Stimulated activated naive CD8-positive, alpha-beta T cell treated with anti-CD3 and anti-CD28 coated beads, Interleukin-15, Interleukin-2, amounts not matched to agents 100 ng/mL and 50 ng/mL, for 24 hours (primary cell): ENCODE data around the gene RFX4.

Source experiments
- H3K27ac Mint-ChIP-seq: one replicate; pipeline ENCODE4 v1.8.0; 2021; ENCODE audit warnings: mild to moderate bottlenecking, mixed read lengths
- H3K27me3 Mint-ChIP-seq: one replicate; pipeline ENCODE4 v1.8.0; 2021; ENCODE audit warnings: mixed read lengths
- H3K36me3 Mint-ChIP-seq: one replicate; pipeline ENCODE4 v1.8.0; 2021; ENCODE audit warnings: low read depth, mixed read lengths
- H3K4me1 Mint-ChIP-seq: one replicate; pipeline ENCODE4 v1.8.0; 2021; ENCODE audit warnings: low read depth, mixed read lengths
- H3K4me3 Mint-ChIP-seq: one replicate; pipeline ENCODE4 v1.8.0; 2021; ENCODE audit warnings: mild to moderate bottlenecking, mixed read lengths
- H3K9me3 Mint-ChIP-seq: one replicate; pipeline ENCODE4 v1.8.0; 2021; ENCODE audit warnings: mixed read lengths

RFX4 gene

GRCh38 chr12:106582641-106583230 is at the start of gene RFX4:
TSS of gene RFX4 (plus strand) at chr12:106583004. CDS start at chr12:106583321, 317 bp downstream.
- H3K4me1 Mint-ChIP-seq = peaks cover 28% of the 10 kb centered on the region
- peak within 1 kb of the TSS; percentile 6 for H3K27ac Mint-ChIP-seq
- peak within 1 kb of the TSS; percentile 71 for H3K4me3 Mint-ChIP-seq
- peaks cover 83% of the 10 kb centered on the region for H3K27me3 Mint-ChIP-seq
- H3K36me3 Mint-ChIP-seq = no peaks in the 10 kb centered on the region
- H3K9me3 Mint-ChIP-seq = no peaks in the 10 kb centered on the region

DNA sequence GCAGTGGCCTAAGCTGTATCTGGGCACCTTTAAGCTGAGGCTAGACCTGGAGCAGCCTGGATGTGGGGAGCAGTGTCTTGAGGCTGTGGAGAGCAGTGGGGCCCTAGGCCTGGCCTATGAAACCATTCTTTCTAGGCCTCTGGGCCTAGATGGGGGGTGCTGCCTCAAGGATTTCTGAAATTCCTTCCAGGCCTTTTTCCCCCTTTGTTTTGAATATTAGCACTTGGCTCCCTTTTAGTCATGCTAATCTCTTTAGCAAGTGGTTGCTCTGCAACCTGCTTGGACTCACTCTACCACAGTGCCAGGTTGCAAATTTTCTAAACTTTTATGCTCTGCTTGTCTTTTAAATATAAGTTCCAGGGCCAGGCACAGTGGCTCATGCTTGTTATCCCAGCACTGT is 41.6 kb upstream of the RFX4 start:
- Mint-ChIP-seq H3K9me3 (peaks cover 15% of the 10 kb centered on the region), H3K27ac (no peak overlapping the region), H3K4me3 (no peak overlapping the region), H3K27me3 (peaks cover 1% of the 10 kb centered on the region), H3K36me3 (peaks cover 3% of the 10 kb centered on the region), H3K4me1 (no peaks in the 10 kb centered on the region)

- Mint-ChIP-seq H3K27ac (no peak overlapping the region), H3K4me1 (no peaks in the 10 kb centered on the region), H3K9me3 (peaks cover 14% of the 10 kb centered on the region), H3K27me3 (peaks cover 39% of the 10 kb centered on the region), H3K4me3 (no peak overlapping the region), H3K36me3 (peaks cover 4% of the 10 kb centered on the region)
Measured at GRCh38 chr12:106551410-106551809, 31.4 kb upstream of the RFX4 start.

DNA sequence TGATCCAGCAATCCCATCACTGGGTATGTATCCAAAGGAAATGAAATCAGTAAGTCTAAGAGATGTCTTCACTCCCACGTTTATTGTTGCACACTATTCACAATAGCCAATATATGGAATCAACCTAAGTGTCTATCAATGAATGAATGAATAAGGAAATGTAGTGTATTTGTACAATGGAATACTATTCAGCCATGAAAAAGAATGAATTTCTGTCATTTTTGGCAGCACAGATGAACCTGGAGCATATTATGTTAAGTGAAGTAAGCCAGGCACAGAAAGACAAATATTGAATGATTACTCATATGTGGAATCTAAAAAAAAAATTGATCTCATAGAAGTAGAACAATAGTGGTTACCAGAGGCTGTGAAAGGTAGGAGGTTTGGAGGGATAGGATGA is 30.6 kb upstream of the RFX4 start:
- no peak overlapping the region for H3K4me3 Mint-ChIP-seq
- peaks cover 39% of the 10 kb centered on the region for H3K27me3 Mint-ChIP-seq
- H3K4me1 Mint-ChIP-seq = no peaks in the 10 kb centered on the region
- H3K27ac Mint-ChIP-seq = no peak overlapping the region
- peaks cover 4% of the 10 kb centered on the region for H3K36me3 Mint-ChIP-seq
- H3K9me3 Mint-ChIP-seq = peaks cover 14% of the 10 kb centered on the region

DNA sequence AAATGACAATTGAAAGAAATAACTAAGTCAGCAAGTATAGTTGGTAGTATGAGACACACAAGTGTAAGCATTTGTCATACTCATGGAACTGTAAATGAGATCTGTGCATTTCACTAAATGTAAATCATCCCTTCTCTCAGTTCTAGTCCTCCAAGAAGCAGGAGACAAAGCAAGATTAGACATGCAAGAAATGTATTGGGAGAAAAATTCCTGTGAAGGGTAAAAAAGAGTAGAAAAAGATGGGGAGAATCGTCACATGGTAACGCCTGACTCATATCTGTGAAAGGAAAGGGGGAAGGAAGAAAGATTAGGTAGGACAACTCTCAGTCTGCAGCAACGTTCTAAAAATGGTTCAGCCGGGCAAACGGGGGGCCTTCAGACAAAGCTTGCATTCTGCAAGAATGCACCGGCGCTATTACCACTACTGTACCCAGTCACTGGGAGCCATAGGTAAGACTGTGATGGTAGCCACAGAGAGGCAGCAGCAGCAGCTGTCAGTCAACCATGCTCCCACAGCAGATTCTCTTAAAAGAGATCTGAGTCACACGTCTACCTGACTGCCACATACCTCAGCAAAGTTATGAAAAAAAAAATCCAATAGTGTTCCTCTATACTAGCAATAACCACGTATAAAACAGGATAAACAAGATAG is 18.0 kb upstream of the RFX4 start:
- Mint-ChIP-seq H3K27me3 (peaks cover 64% of the 10 kb centered on the region), H3K9me3 (peaks cover 5% of the 10 kb centered on the region), H3K27ac (no peak overlapping the region), H3K4me1 (no peaks in the 10 kb centered on the region), H3K4me3 (no peak overlapping the region), H3K36me3 (no peaks in the 10 kb centered on the region)

- no peaks in the 10 kb centered on the region for H3K9me3 Mint-ChIP-seq
- H3K36me3 Mint-ChIP-seq = no peaks in the 10 kb centered on the region
- H3K27me3 Mint-ChIP-seq = peaks cover 57% of the 10 kb centered on the region
- no peak overlapping the region for H3K27ac Mint-ChIP-seq
- H3K4me3 Mint-ChIP-seq = no peak overlapping the region
- no peaks in the 10 kb centered on the region for H3K4me1 Mint-ChIP-seq
Measured at GRCh38 chr12:106566771-106567170, 16.0 kb upstream of the RFX4 start.

DNA sequence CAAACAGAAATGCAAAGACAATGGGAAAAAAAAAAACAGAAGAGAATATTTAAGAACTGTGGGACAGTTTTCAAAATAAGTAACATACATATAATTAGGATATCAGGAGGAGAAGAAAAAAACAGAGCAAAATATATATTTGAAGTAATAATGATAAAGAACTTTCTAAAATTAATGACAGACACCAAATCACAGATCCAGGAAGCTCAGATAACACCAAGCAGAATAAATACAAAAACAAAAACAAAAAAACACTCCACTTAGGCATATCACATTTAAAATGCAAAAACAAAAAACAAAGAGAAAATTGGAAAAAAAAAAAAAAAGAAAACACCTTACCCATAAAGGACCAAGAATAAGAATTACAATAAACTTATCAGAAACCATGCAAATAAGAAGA is 9.6 kb upstream of the RFX4 start:
- Mint-ChIP-seq H3K4me3 (no peak overlapping the region), H3K9me3 (no peaks in the 10 kb centered on the region), H3K36me3 (no peaks in the 10 kb centered on the region), H3K27me3 (peaks cover 43% of the 10 kb centered on the region), H3K4me1 (no peaks in the 10 kb centered on the region), H3K27ac (no peak overlapping the region)

DNA sequence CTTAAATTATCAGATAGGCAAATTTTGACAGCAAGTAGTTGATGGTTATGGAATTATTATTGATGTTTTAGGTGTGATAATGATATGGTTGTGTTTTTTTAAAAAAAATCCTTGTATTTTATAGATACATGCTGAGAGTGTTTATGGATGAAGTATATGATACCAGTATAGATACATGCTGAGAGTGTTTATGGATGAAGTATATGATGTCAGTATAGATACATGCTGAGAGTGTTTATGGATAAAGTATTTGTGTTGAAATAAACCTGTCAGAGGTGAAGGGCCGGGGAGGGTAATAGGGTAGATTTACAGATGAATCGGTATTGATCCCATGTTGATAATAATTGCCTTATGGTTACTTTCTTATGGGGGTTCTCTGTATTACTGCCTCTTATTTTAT is 6.0 kb upstream of the RFX4 start:
- Mint-ChIP-seq H3K4me1 (peaks cover 1% of the 10 kb centered on the region), H3K27ac (no peak overlapping the region), H3K9me3 (no peaks in the 10 kb centered on the region), H3K27me3 (peaks cover 60% of the 10 kb centered on the region), H3K4me3 (no peak overlapping the region), H3K36me3 (no peaks in the 10 kb centered on the region)

GRCh38 chr12:106580671-106581508 is 1.9 kb upstream of the RFX4 start:
- no peaks in the 10 kb centered on the region for H3K9me3 Mint-ChIP-seq
- no peak overlapping the region for H3K4me3 Mint-ChIP-seq
- H3K27me3 Mint-ChIP-seq = peaks cover 79% of the 10 kb centered on the region

DNA sequence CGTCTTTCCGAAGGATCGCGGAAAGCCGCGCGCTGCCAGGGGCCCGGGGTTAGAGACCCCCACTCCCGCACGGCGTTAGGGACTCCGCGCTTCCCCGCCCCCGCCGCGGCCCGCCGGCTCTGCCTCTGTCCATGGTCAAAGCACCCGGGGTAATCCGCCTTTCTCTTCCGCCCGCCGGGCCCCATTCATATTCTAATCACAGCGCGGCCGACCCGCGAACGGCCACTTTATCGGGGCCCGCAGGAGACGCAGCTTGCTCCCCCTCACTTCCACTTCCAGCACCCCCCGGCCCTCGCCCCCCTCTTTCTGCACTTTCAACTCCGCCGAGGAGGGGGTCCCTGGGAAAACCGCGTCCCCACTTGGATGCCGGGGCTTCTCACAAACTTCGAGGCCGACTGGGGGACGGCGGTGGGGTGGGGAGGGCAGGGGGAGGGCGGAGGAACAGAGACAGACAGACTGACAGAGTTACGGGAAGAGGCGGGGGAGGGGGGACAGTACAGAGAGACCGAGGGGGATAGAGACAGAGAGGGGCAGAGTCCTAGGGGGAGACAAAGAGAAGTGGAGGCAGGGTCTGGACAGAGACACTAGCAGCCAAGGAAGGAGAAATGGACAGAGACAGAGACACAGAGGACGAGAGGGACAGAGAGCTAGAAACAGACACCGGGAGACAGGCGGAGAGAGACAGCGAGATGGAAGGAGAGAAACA is 1.1 kb upstream of the RFX4 start:
- H3K4me1 Mint-ChIP-seq = peaks cover 28% of the 10 kb centered on the region
- no peak overlapping the region for H3K27ac Mint-ChIP-seq
- peak overlapping the region; percentile 67 for H3K4me3 Mint-ChIP-seq
- H3K27me3 Mint-ChIP-seq = peaks cover 80% of the 10 kb centered on the region
- no peaks in the 10 kb centered on the region for H3K9me3 Mint-ChIP-seq
- H3K36me3 Mint-ChIP-seq = no peaks in the 10 kb centered on the region

More at GRCh38 chr12:106580671-106581508, 1.9 kb upstream of the RFX4 start:
- Mint-ChIP-seq H3K4me1 (peaks cover 28% of the 10 kb centered on the region), H3K27ac (no peak overlapping the region), H3K36me3 (no peaks in the 10 kb centered on the region)

DNA sequence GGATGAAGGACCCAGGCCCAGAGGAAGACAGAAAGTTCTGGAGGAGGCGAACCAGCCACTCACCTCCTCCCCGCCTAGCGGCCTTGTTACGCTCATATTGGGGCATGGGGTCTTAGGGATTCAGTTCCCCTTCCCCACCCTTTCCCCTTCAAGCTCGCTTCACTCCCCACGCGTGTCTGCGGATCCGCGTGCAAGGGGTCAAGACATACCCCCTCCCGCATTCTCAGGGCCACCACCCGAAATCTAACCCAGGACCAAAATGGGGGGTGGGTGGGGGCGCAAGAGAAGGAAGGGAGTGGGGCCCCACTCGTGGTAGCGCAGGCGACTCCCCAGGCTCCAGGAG is 584 bp upstream of the RFX4 start:
- Mint-ChIP-seq H3K4me1 (peaks cover 28% of the 10 kb centered on the region), H3K36me3 (no peaks in the 10 kb centered on the region), H3K4me3 (peak overlapping the region; percentile 67), H3K27me3 (peaks cover 83% of the 10 kb centered on the region), H3K9me3 (no peaks in the 10 kb centered on the region), H3K27ac (no peak overlapping the region)

DNA sequence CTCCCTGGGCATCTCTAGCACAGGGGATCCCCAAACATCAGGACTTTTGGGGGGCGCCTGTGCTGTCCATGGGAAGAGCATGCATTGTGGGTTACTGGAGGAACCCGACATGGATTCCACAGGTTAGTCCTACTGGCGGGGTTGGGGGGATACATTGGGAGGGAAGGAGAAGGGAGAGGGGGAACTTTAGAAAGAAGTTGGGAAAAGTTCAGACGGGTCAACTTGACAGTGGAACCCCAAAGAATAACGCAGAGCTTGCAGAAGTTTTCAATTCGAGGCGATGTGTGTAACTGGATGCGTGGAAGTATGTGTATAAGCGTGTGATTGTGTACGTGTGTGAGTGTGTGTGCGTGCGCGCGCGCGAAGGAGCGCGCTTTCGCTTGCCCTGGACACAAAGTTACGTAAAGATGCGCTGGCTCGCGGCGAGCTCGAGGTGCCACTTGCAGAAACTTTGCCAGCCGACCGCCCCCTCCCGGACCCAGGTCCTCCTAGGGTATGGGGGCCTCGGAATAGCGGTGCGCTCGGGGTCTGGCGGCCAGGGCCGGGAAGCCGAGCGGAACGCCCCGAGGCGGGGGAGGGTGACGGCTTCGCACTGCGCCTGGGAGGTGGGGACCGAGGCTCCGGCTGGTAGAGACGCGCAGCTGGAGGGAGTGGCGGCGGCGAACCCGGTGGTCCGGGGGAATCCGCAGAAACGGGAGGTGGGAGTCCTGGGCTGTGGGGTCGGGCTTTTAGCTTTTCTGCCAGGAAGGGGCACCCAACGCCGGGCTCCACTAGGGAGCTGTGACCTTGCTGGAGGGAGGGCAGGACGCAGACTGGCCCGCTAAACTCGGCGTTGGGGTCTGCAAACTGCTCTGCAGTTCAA is 669 bp downstream of the RFX4 start:
- Mint-ChIP-seq H3K4me1 (peaks cover 28% of the 10 kb centered on the region), H3K36me3 (no peaks in the 10 kb centered on the region), H3K27me3 (peaks cover 85% of the 10 kb centered on the region), H3K27ac (peak overlapping the region; percentile 6), H3K9me3 (no peaks in the 10 kb centered on the region), H3K4me3 (peak overlapping the region; percentile 71)

GRCh38 chr12:106584104-106585064 is 1.6 kb downstream of the RFX4 start:
- H3K27ac Mint-ChIP-seq = no peak overlapping the region
- no peaks in the 10 kb centered on the region for H3K36me3 Mint-ChIP-seq
- H3K4me1 Mint-ChIP-seq = peaks cover 28% of the 10 kb centered on the region
- H3K27me3 Mint-ChIP-seq = peaks cover 85% of the 10 kb centered on the region
- peak overlapping the region; percentile 39 for H3K4me3 Mint-ChIP-seq
- H3K9me3 Mint-ChIP-seq = no peaks in the 10 kb centered on the region
